ENCODE data around the gene PRR29.
"Not testable (repeated sequence)": the region's sequence is repeated elsewhere in the genome, so short reads cannot be mapped to it uniquely, and the experiment has no call there.

Gene PRR29

GRCh38 chr17:63998721-63999679, 849 bp downstream of the PRR29 start:
- no peak for DNase-seq

- no peak for DNase-seq
These were observed 1.8 kb downstream of the PRR29 start for GRCh38 chr17:63999680-64000531.

GRCh38 chr17:64001091-64001579, 3.0 kb downstream of the PRR29 start:
- DNase-seq: no peak

GRCh38 chr17:64001763-64002529, 3.8 kb downstream of the PRR29 start:
- DNase-seq: no peak

- DNase-seq: no peak
These were observed 4.7 kb downstream of the PRR29 start for GRCh38 chr17:64002658-64003525.

GRCh38 chr17:64003526-64004121, 5.5 kb downstream of the PRR29 start:
- DNase-seq: no peak

GRCh38 chr17:64004218-64004770, 6.1 kb downstream of the PRR29 start:
- no peak for DNase-seq

GRCh38 chr17:64004903-64005733, 7.0 kb downstream of the PRR29 start:
- no peak for DNase-seq

- DNase-seq: peak in 1 of 2 experiments; percentile 36
These were observed 7.6 kb downstream of the PRR29 start for GRCh38 chr17:64005734-64006167.

GRCh38 chr17:64006361-64007088, 8.4 kb downstream of the PRR29 start:
- no peak for DNase-seq

GRCh38 chr17:64007089-64007837, 9.1 kb downstream of the PRR29 start:
- DNase-seq: not testable (repeated sequence)

GRCh38 chr17:64007838-64008282, 9.7 kb downstream of the PRR29 start:
- no peak for DNase-seq

- no peak for DNase-seq
These were observed 10.2 kb downstream of the PRR29 start for GRCh38 chr17:64008346-64008745.

- no peak for DNase-seq
These were observed 10.7 kb downstream of the PRR29 start for GRCh38 chr17:64008830-64009229.

GRCh38 chr17:64009571-64010402, 11.6 kb downstream of the PRR29 start:
- no peak for DNase-seq

GRCh38 chr17:64015447-64015846, 17.3 kb downstream of the PRR29 start:
- no peak for DNase-seq

GRCh38 chr17:64016231-64016784, 18.2 kb downstream of the PRR29 start:
- DNase-seq: no peak
